C4-2B (cell line): ENCODE data around the gene CDK8.

Source experiments
- CTCF ChIP-seq: fragments of 450-650 bp; conservative IDR thresholded peaks from 2 replicates; pipeline ENCODE4 v1.5.1; 2017; ENCODE audit warnings: mild to moderate bottlenecking
- ZFX ChIP-seq: fragments of 450-650 bp; IDR thresholded peaks from 2 replicates; pipeline ENCODE4 v1.6.1; 2017

- no peak for TF ChIP-seq CTCF
- no peak for TF ChIP-seq ZFX
Measured at GRCh38 chr13:26362261-26362660, 108.3 kb downstream of the CDK8 start.
